Measurements from ENCODE around the gene TNKS1BP1.

GRCh38 chr11:57251491-57252104 is 73.2 kb downstream of the TNKS1BP1 start:
- TF ChIP-seq CTCF (IDR thresholded peaks at IDR 0.05; ENCODE audit: low read depth, low read length, poor library complexity, severe bottlenecking) (no peak), EZH2phosphoT487 (IDR thresholded peaks at IDR 0.05; ENCODE audit: borderline replicate concordance, low read length) (no peak)
